HG02970 (cell line): ENCODE data around the gene MARCHF3.
"Not testable (repeated sequence)": the region's sequence is repeated elsewhere in the genome, so short reads cannot be mapped to it uniquely, and the experiment has no call there.

Experiments
- ATAC-seq: cut with Tn5 transposase; IDR thresholded peaks from one replicate; pipeline ENCODE4 v1.9.1; 2021; ENCODE audit warnings: mild to moderate bottlenecking, moderate library complexity, moderate number of reproducible peaks; ENCODE audit not compliant: unreplicated experiment, low FRiP score

Gene MARCHF3

DNA sequence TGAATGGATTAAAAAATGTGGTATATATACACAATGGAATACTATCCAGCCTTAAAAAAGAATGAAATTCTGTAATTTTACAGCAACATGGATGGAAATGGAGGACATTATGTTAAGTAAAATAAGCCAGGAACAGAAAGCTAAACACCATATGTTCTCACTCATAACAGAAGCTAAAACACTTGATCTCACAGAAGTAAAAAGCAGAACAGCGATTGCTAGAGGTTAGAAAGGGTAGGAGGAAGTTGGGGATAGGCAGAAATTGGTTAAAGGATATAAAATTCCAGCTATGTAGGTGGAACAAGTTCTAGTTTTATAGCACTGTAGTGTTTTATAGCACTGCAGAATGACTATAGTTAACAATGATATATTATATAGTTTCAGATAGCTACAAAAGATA, 15.8 kb downstream of the MARCHF3 start:
- no peak for ATAC-seq

DNA sequence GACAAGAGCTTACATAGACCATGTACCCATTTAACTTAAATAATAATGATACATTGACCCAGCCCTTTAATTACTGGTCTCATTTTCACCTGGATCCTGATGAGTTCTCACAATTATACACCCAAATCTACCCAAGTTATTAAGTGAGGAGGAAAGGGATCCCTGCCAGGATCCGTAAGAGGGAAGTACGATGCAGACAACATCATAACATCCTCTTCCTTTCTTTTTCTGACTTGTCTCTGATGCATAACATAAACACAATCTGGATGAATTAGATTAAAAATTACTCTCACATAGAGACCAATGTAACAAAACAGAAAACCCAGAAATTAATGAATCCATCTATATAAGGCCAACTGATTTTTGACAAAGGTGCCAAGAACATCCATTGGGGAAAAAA, 17.0 kb downstream of the MARCHF3 start:
- ATAC-seq, result no peak

DNA sequence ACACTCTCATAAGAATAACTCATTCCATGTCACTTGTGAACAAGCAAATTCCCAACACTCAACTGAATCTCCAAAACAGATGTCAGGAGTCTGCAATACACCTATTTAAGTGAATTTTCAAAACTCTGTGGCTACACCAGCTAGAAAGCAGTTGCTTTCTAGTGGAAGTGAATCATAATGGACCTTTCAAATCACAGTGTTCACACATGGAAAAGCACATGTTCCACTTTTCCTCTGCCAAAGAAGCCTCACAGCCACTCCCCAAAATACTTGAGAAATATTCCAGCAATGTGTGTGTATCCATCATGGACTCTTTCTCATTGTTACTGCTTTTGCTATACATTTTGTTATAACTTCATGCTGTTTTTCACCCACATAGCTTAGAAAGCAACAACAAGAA, 17.4 kb downstream of the MARCHF3 start:
- no peak for ATAC-seq

DNA sequence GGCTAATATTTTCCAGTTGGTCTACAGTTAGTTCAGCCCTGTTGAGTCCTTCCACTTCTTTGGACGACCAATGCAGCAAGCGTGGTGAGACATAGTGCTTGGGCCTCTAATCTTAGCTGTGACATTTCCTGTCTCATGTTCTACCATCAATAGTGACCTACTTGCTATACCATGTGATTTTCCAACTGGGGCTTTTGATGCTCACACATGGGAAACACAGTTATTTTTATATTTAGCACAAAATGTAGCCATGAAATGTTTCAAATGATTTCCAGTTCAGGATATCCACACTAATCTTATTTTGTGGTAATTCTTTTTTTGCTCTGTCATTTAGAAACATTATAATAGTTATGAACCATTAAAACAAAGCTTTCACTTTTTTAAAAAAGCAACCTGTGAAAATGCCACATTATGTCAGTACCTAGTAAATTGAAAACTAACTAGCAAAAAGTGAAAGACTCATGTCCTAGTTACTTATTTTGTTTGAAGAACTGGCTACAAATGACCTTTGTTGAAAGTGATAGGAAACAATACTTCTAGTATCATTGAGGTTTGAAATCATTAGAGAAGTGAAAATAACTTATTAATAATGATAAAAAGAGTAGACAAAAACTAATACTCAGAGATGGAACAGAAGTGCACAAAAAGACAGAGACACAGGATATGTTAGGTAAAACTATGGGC, 18.3 kb downstream of the MARCHF3 start:
- ATAC-seq, result peak; percentile 66

DNA sequence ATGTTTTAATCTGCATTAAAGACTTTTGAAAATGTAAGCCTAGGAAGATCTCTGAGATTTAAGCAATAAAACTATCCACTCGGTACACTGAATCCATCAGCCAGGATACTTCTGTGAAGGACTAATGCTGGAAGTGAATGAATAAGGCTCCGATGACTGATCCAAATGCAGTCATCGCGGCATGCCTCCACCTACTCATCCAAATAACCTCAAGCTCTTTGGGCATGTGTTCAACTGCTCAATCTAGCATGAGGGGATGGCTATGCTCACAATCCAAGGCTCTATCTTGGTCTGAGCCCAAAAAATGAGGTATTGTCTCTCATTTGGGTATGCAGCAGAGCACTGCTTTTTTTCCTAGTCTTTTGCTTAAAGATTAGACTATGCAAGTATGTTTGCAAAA, 19.2 kb downstream of the MARCHF3 start:
- ATAC-seq, result no peak

DNA sequence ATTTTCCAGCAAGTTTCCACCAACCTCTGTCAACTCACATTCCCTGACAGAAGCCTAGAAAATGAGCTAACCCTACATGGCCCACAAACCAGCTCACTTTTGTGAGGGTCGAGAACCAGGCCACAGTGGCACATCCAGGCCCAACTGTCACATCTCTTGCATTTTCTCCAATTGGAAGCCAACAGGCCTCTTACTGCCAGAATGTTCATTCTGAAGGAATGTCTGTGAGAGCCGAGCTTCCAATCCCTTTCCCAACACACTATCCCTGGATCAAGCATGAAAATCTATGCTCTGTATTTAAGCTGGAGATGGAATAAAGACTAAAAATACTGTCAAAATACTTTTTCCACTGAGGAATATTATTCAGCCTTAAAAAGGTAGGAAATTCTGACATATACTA, 20.0 kb downstream of the MARCHF3 start:
- no peak for ATAC-seq

DNA sequence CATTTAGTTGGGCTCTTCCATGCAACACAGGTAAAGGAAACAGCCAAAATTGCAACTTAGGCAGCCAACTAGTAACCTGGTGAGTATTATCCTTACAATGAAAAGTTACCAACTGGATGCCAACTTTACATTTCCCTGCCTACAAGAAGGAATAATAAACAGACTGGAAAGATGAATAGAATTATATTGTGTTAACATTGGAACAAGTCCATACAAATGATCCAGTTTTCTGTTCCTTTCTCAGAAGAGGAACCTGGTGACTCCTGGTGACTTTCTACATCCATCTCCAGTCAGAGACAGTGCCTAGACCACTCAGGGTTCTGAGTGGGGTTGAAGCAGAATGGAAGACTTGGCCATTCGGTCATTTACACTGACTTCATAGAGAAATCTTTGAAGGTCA, 20.6 kb downstream of the MARCHF3 start:
- ATAC-seq, result no peak

DNA sequence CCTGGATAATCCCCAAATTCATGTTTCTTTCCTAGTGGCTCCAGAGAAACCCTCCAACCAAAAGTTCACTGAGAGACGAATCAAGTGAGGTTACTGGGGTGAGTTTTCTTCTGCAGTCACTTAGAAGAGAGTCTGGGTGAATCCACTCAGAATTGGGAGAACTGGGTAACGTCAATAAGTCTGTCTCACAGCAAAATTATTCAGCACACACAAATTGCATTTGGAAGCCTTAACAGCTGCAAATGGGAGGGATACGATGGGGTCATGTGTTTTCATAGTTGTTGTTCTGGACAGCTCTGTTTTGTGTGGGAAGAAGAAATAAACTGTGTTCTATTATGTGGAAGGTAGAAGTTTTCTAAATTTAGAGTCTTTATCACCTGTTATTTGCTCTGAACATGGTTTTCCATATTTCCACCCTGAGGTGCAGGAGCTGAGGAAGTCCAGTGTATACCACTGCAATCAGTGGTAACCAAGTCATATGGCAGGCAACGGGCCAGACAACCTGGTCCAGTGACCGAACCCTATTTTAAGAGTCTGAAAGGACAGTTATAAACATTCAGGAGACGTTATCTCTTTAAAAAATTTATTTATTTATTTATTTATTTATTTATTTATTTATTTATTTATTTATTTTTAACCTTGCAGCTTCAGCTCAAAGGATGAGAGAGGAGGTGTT, 21.9 kb downstream of the MARCHF3 start:
- ATAC-seq, result no peak

DNA sequence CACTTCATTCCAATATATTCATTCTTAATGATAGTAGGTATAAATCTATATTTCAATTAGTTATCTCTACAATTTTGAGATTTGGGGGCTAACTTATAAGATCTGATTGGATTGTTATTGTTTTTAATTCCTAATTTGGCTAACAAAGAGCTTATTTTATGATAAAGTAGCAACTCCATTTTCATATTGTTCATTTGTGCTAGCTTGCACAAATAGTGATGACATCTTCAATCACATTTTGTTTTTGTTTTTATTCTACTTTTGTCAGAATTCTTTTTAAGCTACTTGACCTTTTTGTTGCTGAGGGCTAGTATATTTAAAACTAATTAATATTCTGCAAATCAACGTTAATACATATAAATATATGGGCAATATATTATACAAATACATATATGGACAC, 22.8 kb downstream of the MARCHF3 start:
- no peak for ATAC-seq

DNA sequence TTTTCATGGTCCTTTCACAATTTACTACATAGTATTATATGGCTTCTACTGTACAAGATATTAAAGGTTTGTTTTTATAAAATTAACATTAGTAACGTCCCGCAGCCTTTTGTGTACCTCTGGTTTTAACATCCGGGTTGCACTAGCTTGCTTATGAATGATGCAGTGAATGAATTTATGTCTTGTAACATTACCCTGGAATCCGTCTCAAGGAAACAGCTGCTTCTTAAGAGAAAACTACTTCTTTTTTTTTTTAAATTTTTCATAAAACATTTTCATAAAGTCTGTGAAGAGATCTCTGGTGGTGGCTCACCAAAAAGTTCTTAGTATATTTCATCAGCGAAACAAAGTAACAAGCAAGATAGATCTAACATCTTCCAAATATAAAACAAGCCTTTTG, 23.6 kb downstream of the MARCHF3 start:
- ATAC-seq, result no peak

DNA sequence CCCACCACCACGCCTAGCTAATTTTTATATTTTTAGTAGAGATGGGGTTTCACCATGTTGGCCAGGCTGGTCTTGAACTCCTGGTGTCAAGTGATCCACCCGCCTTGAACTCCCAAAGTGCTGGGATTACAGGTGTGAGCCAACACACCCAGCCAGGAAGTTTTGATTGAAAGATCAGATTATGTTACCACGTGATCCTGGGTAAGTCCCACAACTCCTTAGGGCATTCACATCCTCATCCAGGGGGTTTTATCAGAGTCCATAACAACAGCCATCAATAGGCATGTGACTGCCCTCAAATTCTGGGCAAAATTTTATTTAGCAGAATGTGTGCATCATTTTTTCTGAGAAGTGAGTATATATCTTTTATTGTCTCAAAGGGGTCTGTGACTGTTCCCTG, 25.1 kb downstream of the MARCHF3 start:
- not testable (repeated sequence) for ATAC-seq

DNA sequence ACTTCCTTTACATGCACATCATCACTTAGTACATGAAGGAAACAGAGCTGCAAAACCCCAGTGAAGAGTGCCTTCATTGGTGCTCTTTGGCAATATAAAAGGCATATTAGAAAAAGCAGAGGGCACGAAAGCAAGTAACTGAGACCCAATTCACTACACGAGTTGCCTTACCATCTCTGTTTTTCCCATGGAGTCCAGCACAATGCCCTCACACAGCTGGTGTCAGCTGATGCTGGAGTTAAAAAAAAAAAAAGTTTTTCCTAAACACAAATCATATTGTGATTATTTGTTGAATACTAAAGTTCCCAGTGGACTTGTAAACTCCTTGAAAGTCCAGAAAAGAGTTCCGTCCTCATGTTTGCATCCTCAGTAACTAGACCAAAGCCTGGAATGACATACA, 25.6 kb downstream of the MARCHF3 start:
- ATAC-seq, result no peak

DNA sequence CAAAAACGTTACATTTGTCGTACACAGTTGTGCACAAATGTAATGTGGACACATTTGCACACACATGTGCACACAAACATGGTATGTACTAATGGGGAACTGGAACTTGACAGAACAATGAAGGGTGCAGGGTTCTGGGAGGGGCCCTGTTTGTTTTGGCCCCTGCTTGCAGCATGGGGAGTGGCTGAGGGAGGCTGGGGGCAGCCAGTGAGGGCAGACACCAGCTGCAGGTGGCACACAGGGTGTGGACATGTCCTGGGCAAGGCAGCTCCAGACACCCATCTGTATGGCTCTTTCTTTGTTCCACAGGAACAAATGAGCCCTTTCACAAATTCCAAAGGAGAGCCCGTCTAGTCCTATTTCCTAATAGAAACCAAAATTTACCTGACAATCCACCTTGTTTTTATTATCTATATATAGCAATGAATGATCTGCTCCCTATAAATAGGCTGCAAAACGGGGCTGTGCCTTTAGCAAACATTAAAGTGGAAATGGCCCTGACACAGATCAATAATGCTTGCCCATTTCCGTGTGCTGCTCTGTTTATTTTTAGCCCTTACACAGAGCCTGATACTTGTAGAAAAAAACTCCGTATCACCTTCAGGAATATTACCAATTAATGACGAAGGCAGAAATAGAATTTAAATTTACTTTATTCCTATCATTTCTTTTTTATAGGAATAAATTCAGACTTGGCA, 26.4 kb downstream of the MARCHF3 start:
- ATAC-seq, result no peak

DNA sequence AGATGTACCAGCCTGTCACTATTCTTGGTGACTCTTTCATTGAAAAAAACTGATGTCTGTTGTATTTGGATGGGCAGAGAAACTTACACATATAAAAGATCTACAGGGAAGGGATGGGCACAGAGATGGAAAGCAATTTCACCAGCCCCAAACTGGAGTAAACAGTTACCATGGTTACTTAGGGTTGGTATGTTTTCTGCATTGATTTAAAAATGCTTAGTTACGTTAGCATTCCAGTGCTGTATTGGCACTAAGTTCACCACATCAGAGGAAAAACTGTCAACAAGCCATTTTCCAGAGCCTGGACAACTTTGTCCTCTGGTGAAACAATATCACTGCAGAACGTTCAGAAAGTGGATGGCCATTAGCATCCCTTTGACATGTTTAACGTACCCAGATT, 28.0 kb downstream of the MARCHF3 start:
- ATAC-seq, result no peak

DNA sequence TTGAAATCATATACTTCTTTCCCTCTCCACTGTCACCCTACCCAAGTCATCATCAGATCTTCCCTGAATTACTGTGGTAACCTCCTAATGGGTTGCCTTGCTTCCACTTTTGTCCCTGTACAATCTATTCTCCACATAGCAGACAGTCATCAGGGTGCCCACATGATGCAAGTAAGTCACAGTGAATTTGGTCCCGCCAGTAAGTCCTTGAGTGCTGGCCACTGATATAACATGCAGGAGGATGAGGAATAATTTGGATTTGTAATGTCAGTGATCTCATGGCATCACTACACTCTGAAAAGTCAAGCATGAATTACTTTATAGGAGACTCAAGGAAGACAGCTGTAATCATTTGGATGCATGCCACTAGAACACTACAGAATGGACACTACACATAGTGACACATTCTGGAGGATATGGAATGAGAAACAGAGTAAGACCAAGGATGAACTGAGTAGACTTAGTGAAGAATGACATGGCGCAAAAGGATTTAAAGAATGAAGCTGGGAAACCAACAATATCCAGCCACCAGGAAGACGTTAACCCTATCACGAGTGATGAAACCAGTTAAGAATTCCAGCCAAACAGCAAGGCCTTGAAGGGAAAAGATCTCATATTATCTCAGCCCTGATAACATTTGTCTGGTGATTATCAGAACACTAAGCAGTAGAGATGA, 28.6 kb downstream of the MARCHF3 start:
- ATAC-seq, result no peak

DNA sequence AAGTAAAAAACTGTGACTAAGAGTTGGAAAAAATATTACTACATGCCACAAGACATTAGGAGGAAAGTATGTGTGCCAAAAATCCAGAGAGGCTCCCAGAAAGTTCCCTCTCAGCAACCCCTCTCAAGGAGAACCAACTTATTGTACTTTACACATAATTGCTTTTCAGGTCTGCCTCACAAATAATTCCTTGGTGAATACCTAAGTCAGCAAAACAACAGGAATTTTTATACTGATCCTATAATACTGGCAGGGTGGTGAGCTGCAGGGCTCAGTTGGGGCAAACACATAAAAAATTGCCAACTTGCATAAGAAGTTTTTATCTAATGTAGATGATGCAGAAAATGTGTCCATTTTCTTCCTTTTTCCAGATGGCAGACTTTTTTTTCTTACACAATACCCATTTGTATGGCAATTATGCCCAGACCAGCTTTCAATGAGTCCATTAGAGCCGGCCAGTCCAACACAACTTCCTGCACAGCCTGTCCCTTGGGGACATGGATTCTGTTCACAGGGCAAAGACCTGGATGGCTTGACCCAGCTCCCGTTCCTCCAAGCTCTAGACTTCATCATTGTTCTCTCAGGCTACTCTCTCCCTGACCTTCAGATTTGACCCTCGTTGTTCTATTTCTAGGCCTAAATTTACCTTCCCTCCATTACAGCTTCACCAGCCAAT, 31.3 kb downstream of the MARCHF3 start:
- no peak for ATAC-seq

DNA sequence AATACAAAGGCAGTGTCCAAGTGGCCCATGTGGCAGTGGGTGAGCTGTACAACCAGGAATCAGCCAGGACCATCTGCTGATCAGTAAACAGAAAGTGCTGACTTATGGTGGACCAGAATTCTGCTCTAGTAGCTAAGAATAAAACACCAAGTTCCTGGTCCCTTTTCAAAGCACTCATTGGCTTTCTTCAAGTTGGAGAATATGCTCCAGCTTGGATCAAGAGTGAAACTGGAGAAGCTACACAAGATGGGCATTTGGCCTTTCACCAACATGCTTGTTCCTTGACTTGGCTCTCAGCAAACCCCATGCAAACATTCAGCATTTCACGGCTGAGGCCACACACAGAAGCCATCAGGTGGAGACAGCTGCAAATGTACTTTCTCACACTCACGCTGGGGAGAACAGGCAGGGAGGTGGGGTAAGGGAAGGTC, 32.1 kb downstream of the MARCHF3 start:
- no peak for ATAC-seq

DNA sequence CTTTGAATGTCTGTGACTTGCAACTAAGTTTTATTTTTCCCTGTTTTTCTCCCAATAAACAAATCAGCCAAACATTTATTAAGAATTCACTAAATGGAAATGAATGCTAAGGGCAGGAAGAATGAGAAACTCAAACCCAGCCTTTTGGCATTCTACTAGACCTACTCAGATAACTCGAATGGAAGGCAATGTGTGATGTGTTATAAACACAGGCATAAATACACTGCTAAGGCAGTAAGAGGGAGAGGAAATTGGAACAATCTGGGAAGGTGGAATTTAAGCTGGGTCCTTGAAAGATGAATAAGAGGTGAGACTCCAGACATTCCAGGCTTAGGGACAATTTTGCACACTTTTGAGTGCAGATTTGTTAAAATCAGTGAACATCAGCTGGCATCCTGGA, 34.7 kb downstream of the MARCHF3 start:
- no peak for ATAC-seq

DNA sequence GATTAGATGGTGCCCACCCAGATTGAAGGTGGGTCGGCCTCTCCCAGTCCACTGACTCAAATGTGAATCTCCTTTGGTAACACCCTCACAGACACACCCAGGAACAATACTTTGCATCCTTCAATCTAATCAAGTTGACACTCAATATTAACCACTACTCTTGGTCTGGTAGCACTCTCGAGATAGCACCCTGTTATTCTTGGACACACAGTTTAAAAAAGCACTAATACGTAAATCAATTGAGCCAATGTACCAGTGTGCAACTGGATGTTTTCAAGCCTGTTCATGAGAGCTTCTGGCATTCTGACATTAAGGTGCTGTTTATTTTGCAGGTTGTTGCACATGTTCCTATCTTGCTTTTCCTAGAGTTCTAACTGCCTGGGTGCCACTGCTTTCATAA, 35.3 kb downstream of the MARCHF3 start:
- no peak for ATAC-seq

DNA sequence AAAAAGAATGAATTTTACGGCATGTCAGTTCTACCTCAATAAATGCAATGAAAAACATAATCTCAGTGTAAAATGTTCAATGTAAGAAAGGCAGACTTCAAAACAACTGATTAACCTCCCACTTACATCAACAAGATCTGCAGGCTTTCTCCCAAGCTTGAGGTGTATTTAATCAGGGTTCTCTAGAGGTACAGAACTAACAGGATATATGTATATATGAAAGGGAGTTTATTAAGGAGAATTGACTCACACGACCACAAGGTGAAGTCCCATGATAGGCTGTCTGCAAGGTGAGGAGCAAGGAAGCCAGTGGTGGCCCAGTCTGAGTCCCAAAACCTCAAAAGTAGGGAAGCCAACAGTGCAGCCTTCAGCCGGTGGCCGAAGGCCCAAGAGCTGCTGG, 35.9 kb downstream of the MARCHF3 start:
- no peak for ATAC-seq
